IPS-NIHi7 (cell line): ENCODE results near the gene DYSF.

Source experiments
- DNase-seq: peaks from one replicate; pipeline ENCODE4 v3.0.0; 2012; ENCODE audit warnings: mixed read lengths; ENCODE audit errors: extremely low spot score

DYSF gene

GRCh38 chr2:71456617-71457016, 3.3 kb downstream of the DYSF start:
- no peak for DNase-seq

- no peak for DNase-seq
Observed at GRCh38 chr2:71457123-71457915, 4.0 kb downstream of the DYSF start.

DNA sequence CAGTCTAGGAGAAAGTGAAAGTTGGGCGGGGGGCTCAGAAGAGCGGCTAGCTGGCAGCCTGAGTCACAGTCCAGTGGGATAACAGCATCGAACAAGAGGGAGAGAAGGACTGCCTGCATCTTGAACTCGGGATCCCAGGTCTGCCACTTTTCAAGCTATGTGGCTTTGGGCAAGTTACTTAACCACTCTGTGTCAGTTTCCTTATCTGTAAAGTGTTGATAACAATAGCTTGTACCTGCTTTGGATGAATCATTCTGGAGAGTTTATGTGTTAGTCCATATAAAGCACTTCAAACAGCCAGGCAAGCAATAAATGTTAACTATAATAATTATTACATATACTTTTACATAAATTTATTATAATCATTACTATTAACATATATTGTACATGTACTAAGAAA, 4.6 kb downstream of the DYSF start:
- DNase-seq: no peak

GRCh38 chr2:71458413-71459083, 5.2 kb downstream of the DYSF start:
- DNase-seq: no peak

GRCh38 chr2:71459084-71459431, 5.7 kb downstream of the DYSF start:
- no peak for DNase-seq

GRCh38 chr2:71460056-71460455, 6.7 kb downstream of the DYSF start:
- no peak for DNase-seq

- peak; percentile 53 for DNase-seq
Observed at GRCh38 chr2:71460595-71461303, 7.4 kb downstream of the DYSF start.

GRCh38 chr2:71461304-71461671, 7.9 kb downstream of the DYSF start:
- DNase-seq: no peak

DNA sequence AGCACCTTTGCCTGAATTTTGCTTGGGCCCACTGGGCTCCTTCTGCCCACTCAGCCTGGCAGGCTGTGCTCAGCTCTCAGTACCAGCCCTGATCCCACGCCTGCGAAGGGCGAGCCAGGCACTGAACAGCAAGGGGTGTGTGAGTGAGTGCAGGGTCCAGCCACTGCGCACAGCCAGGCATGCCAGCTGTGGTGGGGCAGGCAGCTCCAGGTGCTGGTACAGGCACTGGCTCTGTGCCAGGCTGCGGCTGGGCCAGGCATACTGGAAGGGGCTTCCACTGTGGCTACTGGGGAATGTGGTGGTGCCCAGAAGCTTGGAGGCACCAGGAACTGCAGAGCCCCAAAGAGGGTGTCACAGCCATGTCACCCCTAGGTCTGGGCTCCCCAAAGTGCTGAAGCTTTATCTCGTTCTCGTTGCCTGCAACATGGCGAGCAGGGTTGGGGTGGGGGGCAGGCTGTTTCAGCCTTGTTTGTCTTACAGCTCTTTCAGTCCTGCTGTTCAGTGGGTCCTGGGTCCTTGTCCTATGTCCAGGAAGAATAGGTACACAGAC, 8.8 kb downstream of the DYSF start:
- no peak for DNase-seq

GRCh38 chr2:71462641-71463341, 9.4 kb downstream of the DYSF start:
- DNase-seq: no peak

- DNase-seq: no peak
Observed at GRCh38 chr2:71463342-71463654, 9.9 kb downstream of the DYSF start.

DNA sequence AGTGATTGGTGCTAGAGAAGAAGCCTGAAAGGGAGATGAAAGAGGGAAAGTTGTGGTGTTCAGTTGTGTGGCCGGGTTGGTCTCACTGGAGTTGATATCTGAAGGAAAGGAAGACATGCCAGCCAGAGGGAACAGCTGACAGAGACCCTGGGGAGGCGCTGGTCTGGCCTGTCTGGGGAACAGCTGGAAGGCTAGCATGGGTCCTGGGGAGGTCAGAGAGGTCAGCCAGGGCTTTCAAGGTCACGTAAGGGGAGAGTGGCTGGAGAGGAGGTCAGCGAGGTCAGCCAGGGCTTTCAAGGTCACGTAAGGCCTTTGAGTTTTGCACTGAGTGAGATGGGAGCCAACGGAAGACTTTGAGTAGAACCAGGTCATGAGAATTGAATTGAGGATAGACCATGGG, 11.0 kb downstream of the DYSF start:
- DNase-seq: no peak

GRCh38 chr2:71465356-71465755, 12.0 kb downstream of the DYSF start:
- DNase-seq: no peak

DNA sequence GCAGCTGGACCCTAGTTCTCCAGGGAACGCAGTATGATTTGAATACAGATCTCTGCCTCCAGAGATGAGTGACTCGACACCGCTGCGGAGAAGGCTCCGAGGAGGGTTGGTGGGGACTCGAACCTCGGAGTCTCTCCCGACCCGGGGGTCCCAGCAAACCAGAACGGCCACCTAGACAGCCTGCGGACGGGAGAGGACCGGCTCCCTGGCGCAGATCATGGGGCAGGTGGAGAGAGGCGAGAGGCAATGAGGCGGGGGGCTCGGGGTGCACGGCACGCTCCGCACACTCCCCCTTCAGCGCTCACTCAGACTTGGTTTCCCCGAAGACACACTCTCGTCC, 12.6 kb downstream of the DYSF start:
- no peak for DNase-seq

DNA sequence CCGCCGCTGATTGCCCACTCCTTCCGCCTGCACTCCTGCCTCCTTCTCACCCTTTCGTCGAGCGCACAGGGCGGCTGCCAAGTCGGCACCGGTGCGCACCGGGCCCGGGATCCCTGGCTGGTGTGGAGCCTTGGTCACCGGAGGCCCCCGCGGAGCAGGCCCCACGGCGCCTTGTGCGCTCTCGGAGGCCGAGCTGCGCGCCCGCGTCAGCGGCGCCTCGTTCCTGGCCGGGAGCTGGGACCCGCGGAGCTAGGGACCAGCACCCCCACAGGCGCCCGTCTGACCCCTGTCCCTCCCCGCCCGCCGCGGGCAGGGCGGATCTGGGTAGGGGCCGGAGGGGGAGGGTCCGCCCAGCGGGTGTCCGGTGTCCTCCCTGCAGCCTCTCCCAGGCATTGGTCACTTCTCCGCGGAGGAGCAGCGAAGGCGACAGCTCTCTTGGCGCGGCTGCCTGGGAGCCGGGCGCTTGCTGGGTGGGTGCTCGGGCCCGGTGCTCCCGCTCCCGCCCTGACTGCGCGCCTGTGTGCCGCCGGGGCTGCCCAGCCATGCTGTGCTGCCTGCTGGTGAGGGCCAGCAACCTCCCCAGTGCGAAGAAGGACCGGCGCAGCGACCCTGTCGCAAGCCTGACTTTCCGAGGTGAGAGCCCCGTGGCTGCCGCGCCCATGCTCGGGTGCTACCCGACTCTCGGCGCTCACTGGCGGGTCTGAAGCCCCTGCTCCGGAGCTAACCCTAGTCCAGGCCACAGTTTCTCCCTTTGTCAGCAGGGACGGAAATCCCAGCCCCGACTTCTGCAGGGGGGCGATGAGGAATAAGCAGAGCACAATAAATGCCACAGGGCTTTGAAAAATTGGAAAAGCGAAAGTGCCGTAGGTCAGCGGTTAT, 13.2 kb downstream of the DYSF start:
- DNase-seq: peak; percentile 72

GRCh38 chr2:71467180-71467815, 13.9 kb downstream of the DYSF start:
- no peak for DNase-seq

DNA sequence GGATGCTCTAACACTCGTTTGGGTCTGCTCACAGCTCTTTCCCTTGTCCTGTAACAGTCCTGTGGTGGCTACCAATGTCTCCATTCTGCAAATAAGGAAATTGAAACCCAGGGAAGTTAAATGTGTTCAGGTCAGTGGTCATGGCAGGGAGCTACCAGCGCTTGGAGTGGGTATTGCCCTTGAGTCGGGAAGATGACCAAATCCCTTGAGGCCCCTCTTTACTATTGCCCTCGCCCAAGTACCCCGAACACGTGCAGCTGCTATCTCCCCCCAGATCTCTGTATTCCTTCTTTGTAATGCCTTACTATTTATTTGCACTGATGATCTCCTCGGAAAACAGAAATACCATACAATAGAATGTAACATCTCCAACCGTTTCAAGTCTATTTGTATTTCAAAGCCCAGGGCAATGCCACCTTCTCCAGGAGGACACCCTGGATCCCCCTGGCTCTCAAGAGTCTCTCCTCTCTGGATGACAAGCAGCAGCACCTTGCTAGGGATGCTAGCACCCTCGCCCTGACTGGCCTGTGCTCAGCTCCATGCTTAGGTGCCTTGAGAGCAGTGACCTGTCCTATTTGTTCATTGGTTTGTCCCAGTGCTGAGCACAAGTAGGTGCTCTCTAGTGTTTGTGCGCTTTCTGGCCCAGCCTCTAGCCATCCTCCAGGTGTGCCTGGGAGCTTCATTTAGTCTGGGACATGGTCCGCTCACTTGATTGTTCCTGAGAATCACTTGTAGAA, 15.1 kb downstream of the DYSF start:
- no peak for DNase-seq

DNA sequence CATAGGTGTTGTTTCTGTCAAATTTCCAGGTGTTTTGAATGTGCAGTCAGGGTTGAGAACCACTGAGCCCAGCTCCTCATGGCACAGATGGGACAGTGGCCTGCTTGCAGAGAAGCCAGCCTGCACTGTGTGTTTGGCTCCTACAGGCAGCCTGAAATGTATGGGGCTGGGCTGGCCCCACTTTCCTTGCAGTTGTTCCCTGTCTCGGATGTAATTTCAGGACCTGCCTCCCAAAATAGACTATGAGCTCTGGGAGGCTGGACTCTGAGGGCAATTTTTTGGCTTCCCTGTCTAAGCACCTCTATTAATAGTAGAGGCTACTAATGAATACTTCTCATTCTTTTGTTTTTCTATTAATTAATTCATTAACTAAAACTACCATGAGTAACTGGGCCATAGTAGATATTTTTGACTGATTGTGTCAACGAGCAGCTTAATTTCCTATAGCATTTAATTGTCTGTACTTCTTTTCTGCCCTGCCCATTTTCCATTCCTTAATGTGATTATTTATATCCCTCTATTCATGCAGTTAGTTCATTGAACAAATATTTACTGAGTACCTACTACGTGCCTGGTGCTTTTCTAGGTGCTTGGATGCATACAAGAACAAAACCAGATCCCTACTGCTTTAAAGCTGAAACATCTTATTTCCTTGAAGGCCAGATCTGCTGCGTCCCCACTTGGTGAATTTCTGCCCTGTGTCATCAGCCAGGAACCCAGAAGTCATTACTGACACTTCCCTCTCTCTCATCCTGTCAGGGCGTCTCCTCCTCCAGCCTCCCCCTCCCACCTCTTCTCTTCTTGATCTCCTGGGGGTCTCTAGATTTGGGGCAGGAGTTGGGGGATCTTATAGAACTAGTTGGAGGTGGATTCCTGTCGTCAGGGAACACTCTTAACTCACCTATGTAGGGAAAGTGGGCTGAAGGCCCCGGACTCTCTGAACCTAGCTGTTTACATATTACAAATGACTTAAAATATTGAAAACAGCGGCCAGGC, 16.3 kb downstream of the DYSF start:
- DNase-seq: no peak

- no peak for DNase-seq
Observed at GRCh38 chr2:71471276-71471675, 17.9 kb downstream of the DYSF start.
